Stomach (tissue), 4 donors: ENCODE results near the gene EDEM1.

Experiments used
- EP300 ChIP-seq: sonication (generic); formaldehyde crosslinking; IDR thresholded peaks from one replicate; pipeline ENCODE4 v1.6.1; 2017; ENCODE audit warnings: antibody characterized with exemption
- POLR2A ChIP-seq, 4 donors: fragments of 450-650 bp; IDR thresholded peaks; one replicate each; pipeline ENCODE4 v1.6.1; 2016; ENCODE audit warnings: antibody characterized with exemption in 4 of 4, control low read depth in 2 of 4, mild to moderate bottlenecking in 1 of 4, moderate library complexity in 1 of 4
- POLR2AphosphoS5 ChIP-seq, 3 donors: sonication (generic); formaldehyde crosslinking; IDR thresholded peaks; one replicate each; pipeline ENCODE4 v1.6.1; 2016; ENCODE audit warnings: antibody characterized with exemption in 3 of 3
- TF ChIP-seq, protein P1 (sequence below), 7 experiments: fragments of 450-650 bp in 4 of 7; fragments of 200-600 bp in 3 of 7; sonication (generic) in 3 of 7; IDR thresholded peaks; one replicate each; pipeline ENCODE4 v1.5.1; 2016 to 2019; ENCODE audit warnings: antibody characterized with exemption in 7 of 7, control low read depth in 2 of 7, mild to moderate bottlenecking in 1 of 7

- TF ChIP-seq, protein P1, sequence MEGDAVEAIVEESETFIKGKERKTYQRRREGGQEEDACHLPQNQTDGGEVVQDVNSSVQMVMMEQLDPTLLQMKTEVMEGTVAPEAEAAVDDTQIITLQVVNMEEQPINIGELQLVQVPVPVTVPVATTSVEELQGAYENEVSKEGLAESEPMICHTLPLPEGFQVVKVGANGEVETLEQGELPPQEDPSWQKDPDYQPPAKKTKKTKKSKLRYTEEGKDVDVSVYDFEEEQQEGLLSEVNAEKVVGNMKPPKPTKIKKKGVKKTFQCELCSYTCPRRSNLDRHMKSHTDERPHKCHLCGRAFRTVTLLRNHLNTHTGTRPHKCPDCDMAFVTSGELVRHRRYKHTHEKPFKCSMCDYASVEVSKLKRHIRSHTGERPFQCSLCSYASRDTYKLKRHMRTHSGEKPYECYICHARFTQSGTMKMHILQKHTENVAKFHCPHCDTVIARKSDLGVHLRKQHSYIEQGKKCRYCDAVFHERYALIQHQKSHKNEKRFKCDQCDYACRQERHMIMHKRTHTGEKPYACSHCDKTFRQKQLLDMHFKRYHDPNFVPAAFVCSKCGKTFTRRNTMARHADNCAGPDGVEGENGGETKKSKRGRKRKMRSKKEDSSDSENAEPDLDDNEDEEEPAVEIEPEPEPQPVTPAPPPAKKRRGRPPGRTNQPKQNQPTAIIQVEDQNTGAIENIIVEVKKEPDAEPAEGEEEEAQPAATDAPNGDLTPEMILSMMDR (IDR thresholded peaks at IDR 0.05) = no peak
- no peak for TF ChIP-seq EP300
- TF ChIP-seq POLR2A (IDR thresholded peaks at IDR 0.05) = no peak
- no peak for TF ChIP-seq POLR2AphosphoS5 (IDR thresholded peaks at IDR 0.05)
These were observed 75.0 kb downstream of the EDEM1 start for GRCh38 chr3:5262507-5262906.
